ENCODE data around the gene NSUN2.

Gene NSUN2

DNA sequence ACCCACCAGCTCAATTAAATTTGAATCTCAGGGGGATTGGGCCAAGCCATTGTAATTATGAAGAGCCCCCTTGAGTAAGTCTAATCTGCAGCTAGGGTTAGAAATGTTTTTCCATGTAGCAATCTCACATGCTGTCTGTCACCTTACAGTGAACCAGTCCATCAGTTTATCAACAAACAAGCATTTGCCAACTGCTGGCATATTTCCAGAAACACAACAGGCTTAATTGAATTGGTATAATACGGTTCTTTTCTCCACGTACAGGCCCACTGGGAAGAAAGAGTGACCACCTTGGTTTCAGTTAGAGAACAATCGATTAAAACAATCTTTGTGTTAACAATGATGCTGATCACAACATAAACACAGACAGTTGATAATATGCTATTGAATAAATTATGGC is 67.4 kb downstream of the NSUN2 start:
- H3K27me3 Mint-ChIP-seq = peaks cover 2% of the 10 kb centered on the region
- no peaks in the 10 kb centered on the region for H3K36me3 Mint-ChIP-seq (ENCODE audit: low read depth)
- H3K4me1 Mint-ChIP-seq (ENCODE audit: low read depth) = no peaks in the 10 kb centered on the region
- H3K4me3 Mint-ChIP-seq = no peak overlapping the region
- intact Hi-C loops (cut with micrococcal nuclease) = no loop called here
- no peak overlapping the region for H3K27ac Mint-ChIP-seq
- no peaks in the 10 kb centered on the region for H3K9me3 Mint-ChIP-seq

GRCh38 chr5:6557807-6558575 is 74.9 kb downstream of the NSUN2 start:
- Mint-ChIP-seq H3K36me3 (ENCODE audit: low read depth) (no peaks in the 10 kb centered on the region), H3K27me3 (peaks cover 5% of the 10 kb centered on the region), H3K4me3 (no peak overlapping the region), H3K27ac (no peak overlapping the region), H3K9me3 (no peaks in the 10 kb centered on the region), H3K4me1 (ENCODE audit: low read depth) (no peaks in the 10 kb centered on the region)
- intact Hi-C loops (cut with micrococcal nuclease) = no loop called here

DNA sequence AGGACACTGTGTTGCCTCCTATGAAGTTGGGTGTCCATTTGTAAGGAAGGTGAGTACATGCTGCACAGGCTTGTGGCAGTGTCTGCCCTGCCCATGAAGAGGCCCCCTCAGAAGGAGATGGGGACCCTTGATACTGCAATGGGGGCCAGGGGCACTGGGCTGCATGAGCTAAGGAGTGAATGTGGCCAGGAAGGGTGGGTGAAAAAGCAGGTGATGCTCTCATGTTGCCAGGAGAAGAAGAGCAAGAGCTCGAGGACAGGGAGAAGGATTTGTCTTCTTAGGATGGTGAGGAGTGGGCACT is 76.1 kb downstream of the NSUN2 start:
- no peak overlapping the region for H3K27ac Mint-ChIP-seq
- H3K27me3 Mint-ChIP-seq = peaks cover 5% of the 10 kb centered on the region
- intact Hi-C loops (cut with micrococcal nuclease) = no loop called here
- no peaks in the 10 kb centered on the region for H3K36me3 Mint-ChIP-seq (ENCODE audit: low read depth)
- no peak overlapping the region for H3K4me3 Mint-ChIP-seq
- no peaks in the 10 kb centered on the region for H3K9me3 Mint-ChIP-seq
- H3K4me1 Mint-ChIP-seq (ENCODE audit: low read depth) = no peaks in the 10 kb centered on the region

- intact Hi-C loops (cut with micrococcal nuclease) = no loop called here
- H3K4me1 Mint-ChIP-seq (ENCODE audit: low read depth) = no peaks in the 10 kb centered on the region
- no peaks in the 10 kb centered on the region for H3K36me3 Mint-ChIP-seq (ENCODE audit: low read depth)
- no peak overlapping the region for H3K27ac Mint-ChIP-seq
- H3K4me3 Mint-ChIP-seq = no peak overlapping the region
- peaks cover 5% of the 10 kb centered on the region for H3K27me3 Mint-ChIP-seq
- H3K9me3 Mint-ChIP-seq = no peaks in the 10 kb centered on the region
Observed at GRCh38 chr5:6556089-6556801, 76.6 kb downstream of the NSUN2 start.

GRCh38 chr5:6554812-6555211 is 78.0 kb downstream of the NSUN2 start:
- Mint-ChIP-seq H3K36me3 (ENCODE audit: low read depth) (no peaks in the 10 kb centered on the region), H3K4me1 (ENCODE audit: low read depth) (no peaks in the 10 kb centered on the region), H3K27ac (no peak overlapping the region), H3K4me3 (no peak overlapping the region), H3K9me3 (no peaks in the 10 kb centered on the region), H3K27me3 (peaks cover 5% of the 10 kb centered on the region)
- intact Hi-C loops (cut with micrococcal nuclease) = no loop called here

DNA sequence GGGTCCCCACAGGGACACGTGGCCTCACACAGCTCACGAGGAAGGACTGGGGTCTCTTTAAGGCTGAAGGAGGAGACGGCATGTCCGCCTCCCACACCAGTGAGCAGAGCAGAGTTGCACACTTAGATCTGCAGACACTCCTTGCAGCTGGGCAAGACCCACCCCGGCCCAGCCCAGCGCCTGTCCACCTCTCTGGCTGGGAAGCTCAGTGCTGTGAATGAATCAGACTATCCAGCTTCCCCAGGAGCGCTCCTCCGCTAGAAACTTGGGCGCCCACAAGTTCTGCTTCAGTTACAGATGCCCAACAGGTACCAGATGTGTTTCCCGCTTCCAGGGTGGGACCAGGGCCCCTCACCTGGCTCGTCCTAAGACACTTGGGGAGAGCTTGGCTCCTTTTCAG is 78.9 kb downstream of the NSUN2 start:
- Mint-ChIP-seq H3K9me3 (no peaks in the 10 kb centered on the region), H3K27me3 (peaks cover 2% of the 10 kb centered on the region), H3K27ac (no peak overlapping the region), H3K36me3 (ENCODE audit: low read depth) (no peaks in the 10 kb centered on the region), H3K4me3 (no peak overlapping the region), H3K4me1 (ENCODE audit: low read depth) (no peaks in the 10 kb centered on the region)
- intact Hi-C loops (cut with micrococcal nuclease) = no loop called here

DNA sequence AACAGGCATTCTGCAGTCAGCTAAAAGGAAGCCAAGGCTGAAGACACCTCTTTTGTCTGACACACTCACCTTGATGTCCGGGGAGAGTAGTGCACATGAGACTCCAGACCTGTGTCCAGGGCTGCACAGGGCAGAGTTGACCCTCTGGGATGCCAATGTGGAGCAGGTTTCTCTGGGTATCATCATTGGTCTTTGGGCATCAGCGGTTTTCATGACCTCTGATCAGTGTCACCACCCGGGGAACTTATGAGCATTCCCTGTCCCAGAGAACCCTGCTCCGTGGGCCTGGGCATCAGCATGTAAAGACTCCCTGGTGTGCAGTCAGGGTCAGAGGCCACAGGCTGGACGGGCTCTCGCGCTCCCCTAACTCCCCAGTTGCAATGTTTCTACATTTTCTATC is 80.2 kb downstream of the NSUN2 start:
- no peaks in the 10 kb centered on the region for H3K36me3 Mint-ChIP-seq (ENCODE audit: low read depth)
- no peaks in the 10 kb centered on the region for H3K4me1 Mint-ChIP-seq (ENCODE audit: low read depth)
- intact Hi-C loops (cut with micrococcal nuclease) = no loop called here
- H3K27ac Mint-ChIP-seq = no peak overlapping the region
- H3K4me3 Mint-ChIP-seq = no peak overlapping the region
- peaks cover 2% of the 10 kb centered on the region for H3K27me3 Mint-ChIP-seq
- no peaks in the 10 kb centered on the region for H3K9me3 Mint-ChIP-seq

GRCh38 chr5:6551955-6552313 is 80.9 kb downstream of the NSUN2 start:
- Mint-ChIP-seq H3K27me3 (peaks cover 2% of the 10 kb centered on the region), H3K36me3 (ENCODE audit: low read depth) (no peaks in the 10 kb centered on the region), H3K4me3 (no peak overlapping the region), H3K27ac (no peak overlapping the region), H3K9me3 (no peaks in the 10 kb centered on the region), H3K4me1 (ENCODE audit: low read depth) (no peaks in the 10 kb centered on the region)
- intact Hi-C loops (cut with micrococcal nuclease) = no loop called here

GRCh38 chr5:6551287-6551954 is 81.4 kb downstream of the NSUN2 start:
- H3K9me3 Mint-ChIP-seq = no peaks in the 10 kb centered on the region
- intact Hi-C loops (cut with micrococcal nuclease) = no loop called here
- no peaks in the 10 kb centered on the region for H3K4me1 Mint-ChIP-seq (ENCODE audit: low read depth)
- no peak overlapping the region for H3K4me3 Mint-ChIP-seq
- peaks cover 2% of the 10 kb centered on the region for H3K27me3 Mint-ChIP-seq
- H3K36me3 Mint-ChIP-seq (ENCODE audit: low read depth) = no peaks in the 10 kb centered on the region
- no peak overlapping the region for H3K27ac Mint-ChIP-seq

DNA sequence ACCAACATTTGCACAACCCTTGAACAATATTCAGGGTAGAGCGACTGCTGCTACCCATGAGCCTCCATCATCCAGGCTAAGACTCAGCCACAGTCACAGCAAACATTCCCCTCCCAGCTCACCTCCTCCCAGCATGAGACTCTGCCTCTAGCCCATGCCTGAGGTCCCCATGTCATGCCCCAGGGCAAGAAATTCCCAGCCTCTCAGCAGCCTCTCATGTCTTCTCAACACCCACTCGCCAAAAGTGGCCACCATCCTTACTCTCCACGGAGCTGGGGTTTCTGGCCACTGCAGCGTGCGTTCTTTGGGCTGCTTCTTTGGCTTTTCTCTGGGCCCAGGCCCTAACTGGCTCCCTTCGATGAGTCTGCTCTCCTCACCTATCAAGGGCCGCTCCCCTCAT is 82.2 kb downstream of the NSUN2 start:
- intact Hi-C loops (cut with micrococcal nuclease) = no loop called here
- no peaks in the 10 kb centered on the region for H3K27me3 Mint-ChIP-seq
- no peak overlapping the region for H3K4me3 Mint-ChIP-seq
- H3K9me3 Mint-ChIP-seq = no peaks in the 10 kb centered on the region
- H3K36me3 Mint-ChIP-seq (ENCODE audit: low read depth) = no peaks in the 10 kb centered on the region
- H3K27ac Mint-ChIP-seq = no peak overlapping the region
- no peaks in the 10 kb centered on the region for H3K4me1 Mint-ChIP-seq (ENCODE audit: low read depth)

Measured in dendritic cell treated with granulocyte-macrophage colony-stimulating factor and Interleukin-4, amounts not matched to agents 40 ng/mL and 50 ng/mL, for 4 days (primary cell).